GM12892 (cell line): ENCODE data around the gene UNC80.

Experiments
- POLR2A ChIP-seq: IDR thresholded peaks from 2 replicates; pipeline ENCODE4 v1.6.1; 2011; ENCODE audit warnings: low read depth, low read length, control low read depth
- TAF1 ChIP-seq: IDR thresholded peaks from 2 replicates; pipeline ENCODE4 v1.6.1; 2011; ENCODE audit warnings: low read depth, mild to moderate bottlenecking, control low read depth, low read length, borderline replicate concordance

- TF ChIP-seq POLR2A (no peak), TAF1 (no peak)
Measured at GRCh38 chr2:209788925-209789324, 17.3 kb downstream of the UNC80 start.
